OCI-LY3 (cell line): ENCODE data around the gene UBA5.

Source experiments
- CTCF ChIP-seq: fragments of 200-600, 300-600 bp; sonication (generic); IDR thresholded peaks from 2 replicates; pipeline ENCODE4 v1.5.1; 2014; ENCODE audit warnings: antibody characterized with exemption, low read length, low read depth
- EZH2phosphoT487 ChIP-seq: fragments of 200-600 bp; shearing (Covaris generic); IDR thresholded peaks from 2 replicates; pipeline ENCODE4 v1.6.1; 2018; ENCODE audit warnings: antibody characterized with exemption, mixed run types, low read depth

DNA sequence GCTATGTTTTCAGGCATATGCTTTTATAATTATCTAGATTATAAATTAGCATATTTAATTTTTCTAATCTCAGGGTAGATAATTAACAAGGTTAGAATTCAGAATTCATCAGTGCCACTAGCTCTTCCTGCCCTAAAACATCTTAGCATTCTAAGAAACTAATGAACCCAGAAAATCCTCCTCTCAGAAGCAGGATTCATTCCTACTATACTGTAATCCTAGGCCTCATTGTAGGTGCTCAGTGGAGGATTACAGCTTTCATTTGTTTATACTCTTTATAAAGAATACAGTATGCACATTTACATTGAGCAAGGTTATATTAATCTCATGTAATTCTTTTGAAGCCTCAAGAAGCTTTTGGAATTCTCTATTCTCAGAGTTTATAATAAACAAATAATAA, 21.4 kb upstream of the UBA5 start:
- TF ChIP-seq CTCF (no peak), EZH2phosphoT487 (no peak)
